Measurements from ENCODE around the gene RELB.

RELB gene

GRCh38 chr19:45075301-45076028, 74.2 kb downstream of the RELB start:
- H3K4me3 ChIP-seq (ENCODE audit: low read depth, low read length) = peak overlapping the region; percentile 94
- no peak for TF ChIP-seq CTCF (IDR thresholded peaks at IDR 0.05; ENCODE audit: borderline replicate concordance, insufficient read depth, low read depth, low read length)

- no peak for TF ChIP-seq CTCF (IDR thresholded peaks at IDR 0.05; ENCODE audit: borderline replicate concordance, insufficient read depth, low read depth, low read length)
- H3K4me3 ChIP-seq (ENCODE audit: low read depth, low read length) = peak within 1 kb of the TSS; percentile 94
Measured at GRCh38 chr19:45076029-45076850, 75.0 kb downstream of the RELB start, which contains the start of gene ZNF296. ZNF296 (minus strand) TSS chr19:45076478; CDS start chr19:45076373, 105 bp downstream.

DNA sequence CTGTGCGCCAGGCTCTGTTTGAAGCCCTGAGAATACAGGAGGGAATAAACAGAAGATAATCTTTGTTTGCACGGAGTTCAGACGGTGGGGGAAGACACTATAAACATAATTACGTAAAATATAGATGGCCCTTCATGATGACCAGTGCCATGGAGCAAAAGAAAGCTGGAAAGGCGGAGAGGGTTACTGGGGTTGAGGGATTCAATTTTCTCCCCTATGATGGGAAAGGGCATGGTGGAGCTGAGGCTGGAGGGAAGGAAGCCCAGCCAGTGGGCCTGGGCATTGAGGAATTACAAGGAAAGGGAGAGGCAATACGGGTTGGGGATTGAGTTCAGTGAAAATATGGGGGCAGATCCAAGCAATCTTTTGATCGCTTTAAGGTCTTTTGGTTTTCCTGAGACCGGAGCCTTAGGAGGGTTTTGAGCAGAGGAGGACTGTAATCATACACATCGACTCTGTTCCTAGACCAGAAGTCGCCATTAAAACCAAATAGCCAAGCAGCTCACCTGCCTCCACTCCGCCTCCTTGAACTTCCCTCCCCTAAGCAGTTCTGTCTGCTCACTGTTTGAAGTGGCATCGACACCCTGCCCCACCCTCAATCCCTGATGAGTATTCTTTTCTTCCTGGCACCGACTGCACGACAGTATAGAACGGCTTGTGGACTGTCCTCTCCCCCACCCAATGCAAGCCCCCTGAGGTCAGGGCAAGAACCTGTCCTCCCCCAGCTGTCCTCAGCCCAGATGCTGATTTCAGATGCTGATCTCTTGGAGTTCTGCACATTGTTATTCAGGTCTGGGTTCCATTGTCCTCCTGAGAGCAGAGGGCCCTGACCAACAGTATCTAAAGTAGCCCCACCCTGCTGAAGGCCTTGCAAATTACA, 75.8 kb downstream of the RELB start:
- peak overlapping the region; percentile 94 for H3K4me3 ChIP-seq (ENCODE audit: low read depth, low read length)
- TF ChIP-seq CTCF (IDR thresholded peaks at IDR 0.05; ENCODE audit: borderline replicate concordance, insufficient read depth, low read depth, low read length) = no peak

- TF ChIP-seq CTCF (IDR thresholded peaks at IDR 0.05; ENCODE audit: borderline replicate concordance, insufficient read depth, low read depth, low read length) = no peak
- H3K4me3 ChIP-seq (ENCODE audit: low read depth, low read length) = peak overlapping the region; percentile 81
Measured at GRCh38 chr19:45078390-45079062, 77.3 kb downstream of the RELB start.

GRCh38 chr19:45079063-45079910, 78.0 kb downstream of the RELB start, which contains the start of gene GEMIN7:
GEMIN7 (plus strand) TSS chr19:45079260; CDS start chr19:45090115, 10,855 bp downstream.
- H3K4me3 ChIP-seq (ENCODE audit: low read depth, low read length) = peak within 1 kb of the TSS; percentile 81
- peak; percentile 26; the same call in 1 of the 2 replicates for TF ChIP-seq CTCF (IDR thresholded peaks at IDR 0.05; ENCODE audit: borderline replicate concordance, insufficient read depth, low read depth, low read length)

Data from GM12875 (cell line).